GM23248 (cell line): Measurements from ENCODE around the gene ZNF865.
"Not testable (repeated sequence)": the region's sequence is repeated elsewhere in the genome, so short reads cannot be mapped to it uniquely, and the experiment has no call there.

Experiments used
- EZH2 ChIP-seq: fragments of 200-600 bp; sonication (generic); IDR thresholded peaks from 2 replicates; pipeline ENCODE4 v1.6.1; 2018; ENCODE audit warnings: antibody characterized with exemption, mild to moderate bottlenecking; ENCODE audit not compliant: insufficient read depth, poor library complexity, severe bottlenecking
- EZH2phosphoT487 ChIP-seq: fragments of 200-600 bp; sonication (generic); IDR thresholded peaks from 2 replicates; pipeline ENCODE4 v1.6.1; 2018; ENCODE audit warnings: antibody characterized with exemption, moderate library complexity, mild to moderate bottlenecking, low read depth; ENCODE audit not compliant: insufficient read depth

GRCh38 chr19:55583897-55584296 lies 21.6 kb upstream of the ZNF865 start:
- not testable (repeated sequence) for TF ChIP-seq EZH2, EZH2phosphoT487
